Lower lobe of right lung (tissue), 2 donors: ENCODE results near the gene POLR2E. TPM values are rescaled to one million over a fixed set of nuclear protein-coding genes. Genes with fewer than 3 reads are reported as not detected.
A peak's percentile ranks its signal among the peaks of the same experiment; 100 is the strongest.

ENCODE experiments used
- ATAC-seq, 2 donors: fragments of 200-7000 bp; cut with Tn5 transposase; one replicate each; pipeline ENCODE4 v1.9.1; 2020 to 2022; ENCODE audit warnings: mild to moderate bottlenecking in 2 of 2, moderate library complexity in 2 of 2
- DNase-seq: peaks from one replicate; pipeline ENCODE4 v3.0.0-alpha.2; 2020
- H3K27ac ChIP-seq: fragments of 200-600 bp; one replicate; pipeline ENCODE4 v1.8.0; 2022
- H3K27me3 ChIP-seq: fragments of 200-600 bp; one replicate; pipeline ENCODE4 v1.8.0; 2022; ENCODE audit warnings: low read depth
- H3K36me3 ChIP-seq: fragments of 200-600 bp; one replicate; pipeline ENCODE4 v1.8.0; 2022; ENCODE audit warnings: mild to moderate bottlenecking
- H3K4me1 ChIP-seq: fragments of 200-600 bp; one replicate; pipeline ENCODE4 v1.8.0; 2022
- H3K4me3 ChIP-seq: fragments of 200-600 bp; one replicate; pipeline ENCODE4 v1.8.0; 2022; ENCODE audit warnings: mild to moderate bottlenecking
- H3K9me3 ChIP-seq: fragments of 200-600 bp; one replicate; pipeline ENCODE4 v1.8.0; 2022
- intact Hi-C: fragments of 100-400 bp; cut with DNase I; formaldehyde crosslinking; loops from one replicate; pipeline ENCODE4 v1.11.0; 2022
- total RNA-seq: library from RNA; stranded (reverse); fragmentation: NEBNext Ultra II Directional; extraction: Animal tissue kit (Norgen Biotek cat#: 25700); gene quantifications from one replicate; pipeline ENCODE4 v1.2.1, GENCODE V29; 2021
- TF ChIP-seq, protein P1 (sequence below): fragments of 200-600 bp; IDR thresholded peaks from one replicate; pipeline ENCODE4 v1.8.0; 2022; ENCODE audit warnings: antibody characterized with exemption, mild to moderate bottlenecking
- donor health status: DM: no; HTN: yes; CAD: no; lungs with severe emphysema.

POLR2E gene
- total RNA-seq, 1 donor from 2014 or later = 158 TPM

DNA sequence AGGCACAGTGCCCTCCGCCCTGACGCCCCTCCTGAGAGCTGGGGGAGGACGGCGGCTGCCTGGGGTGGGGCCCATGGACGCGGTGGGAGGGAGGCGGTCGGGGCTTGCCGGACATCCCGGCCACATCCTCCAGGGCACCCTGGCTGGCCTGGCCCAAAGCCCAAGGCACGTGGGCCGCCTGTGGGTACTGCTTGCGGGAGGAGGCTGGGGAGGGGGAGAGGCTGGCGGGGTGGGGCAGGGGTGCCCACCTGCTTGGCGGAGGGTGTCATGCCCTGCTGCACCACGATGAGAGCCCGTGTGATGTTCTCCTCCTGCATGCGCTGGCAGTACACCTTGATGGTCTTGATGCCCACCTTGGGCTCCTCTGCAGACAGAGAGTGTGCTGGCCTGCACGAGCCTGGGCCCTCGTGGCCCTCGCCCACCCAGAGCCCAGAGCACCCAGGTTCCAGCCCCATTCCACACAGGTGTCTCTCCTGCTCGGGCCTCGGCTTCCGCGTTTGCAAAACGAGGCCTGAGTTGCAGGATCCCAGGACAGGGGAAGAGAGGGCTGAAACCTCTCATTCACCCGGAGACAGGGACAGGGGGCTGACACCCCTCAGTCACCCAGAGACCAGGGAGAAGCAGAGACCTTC lies 3.5 kb downstream of the POLR2E start:
- intact Hi-C loops = no loop called here
- peaks cover 46% of the 10 kb centered on the region for H3K4me1 ChIP-seq
- no peaks in the 10 kb centered on the region for H3K9me3 ChIP-seq
- TF ChIP-seq, protein P1, sequence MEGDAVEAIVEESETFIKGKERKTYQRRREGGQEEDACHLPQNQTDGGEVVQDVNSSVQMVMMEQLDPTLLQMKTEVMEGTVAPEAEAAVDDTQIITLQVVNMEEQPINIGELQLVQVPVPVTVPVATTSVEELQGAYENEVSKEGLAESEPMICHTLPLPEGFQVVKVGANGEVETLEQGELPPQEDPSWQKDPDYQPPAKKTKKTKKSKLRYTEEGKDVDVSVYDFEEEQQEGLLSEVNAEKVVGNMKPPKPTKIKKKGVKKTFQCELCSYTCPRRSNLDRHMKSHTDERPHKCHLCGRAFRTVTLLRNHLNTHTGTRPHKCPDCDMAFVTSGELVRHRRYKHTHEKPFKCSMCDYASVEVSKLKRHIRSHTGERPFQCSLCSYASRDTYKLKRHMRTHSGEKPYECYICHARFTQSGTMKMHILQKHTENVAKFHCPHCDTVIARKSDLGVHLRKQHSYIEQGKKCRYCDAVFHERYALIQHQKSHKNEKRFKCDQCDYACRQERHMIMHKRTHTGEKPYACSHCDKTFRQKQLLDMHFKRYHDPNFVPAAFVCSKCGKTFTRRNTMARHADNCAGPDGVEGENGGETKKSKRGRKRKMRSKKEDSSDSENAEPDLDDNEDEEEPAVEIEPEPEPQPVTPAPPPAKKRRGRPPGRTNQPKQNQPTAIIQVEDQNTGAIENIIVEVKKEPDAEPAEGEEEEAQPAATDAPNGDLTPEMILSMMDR = no peak
- no peak overlapping the region for H3K4me3 ChIP-seq
- ATAC-seq (no peak), DNase-seq (no peak)
- peaks cover 68% of the 10 kb centered on the region for H3K36me3 ChIP-seq
- no peak overlapping the region for H3K27ac ChIP-seq
- no peaks in the 10 kb centered on the region for H3K27me3 ChIP-seq

DNA sequence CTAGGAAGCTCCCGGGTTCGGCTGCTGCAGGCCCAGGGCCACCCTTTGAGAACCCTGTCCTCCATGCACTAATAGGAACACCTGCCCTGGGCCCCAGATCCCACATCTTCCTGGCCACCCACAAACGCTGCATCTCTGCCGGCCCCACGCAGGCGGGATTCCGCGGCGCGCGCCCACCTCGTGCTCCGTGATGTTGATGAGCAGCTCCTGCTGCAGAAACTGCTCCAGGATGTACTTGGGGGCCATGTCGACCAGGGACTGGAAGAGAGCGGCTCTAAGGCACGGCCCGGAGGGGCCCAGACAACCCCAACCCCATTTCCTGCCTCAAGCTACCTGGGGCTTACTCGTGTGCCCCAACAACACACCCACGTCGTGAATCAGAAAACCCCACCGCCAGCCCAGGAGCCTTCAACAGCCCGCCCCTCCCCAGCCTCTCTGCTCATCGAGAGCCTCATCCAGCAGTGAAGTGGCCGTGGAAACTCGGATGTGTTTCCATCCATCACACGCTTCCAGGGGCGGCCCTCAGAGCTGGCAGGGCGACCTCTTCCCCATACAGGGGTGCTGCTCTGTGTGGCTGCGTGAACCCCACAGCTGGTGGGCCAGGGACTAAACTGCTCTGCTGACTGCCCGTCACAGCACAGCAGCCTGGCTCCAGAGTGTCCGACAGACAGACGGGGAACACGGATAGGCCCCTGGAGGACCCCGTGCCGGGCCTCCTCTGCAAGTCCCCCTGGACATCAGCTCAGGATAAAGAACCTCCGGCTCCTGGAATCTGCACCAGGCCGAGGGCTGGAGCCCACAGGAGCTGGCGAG lies 4.2 kb downstream of the POLR2E start:
- intact Hi-C loops = no loop called here
- no peak for ATAC-seq
- no peaks in the 10 kb centered on the region for H3K27me3 ChIP-seq
- H3K36me3 ChIP-seq = peaks cover 75% of the 10 kb centered on the region
- H3K27ac ChIP-seq = no peak overlapping the region
- no peak for DNase-seq
- no peaks in the 10 kb centered on the region for H3K9me3 ChIP-seq
- TF ChIP-seq, protein P1 = no peak
- H3K4me3 ChIP-seq = no peak overlapping the region
- H3K4me1 ChIP-seq = peaks cover 46% of the 10 kb centered on the region

DNA sequence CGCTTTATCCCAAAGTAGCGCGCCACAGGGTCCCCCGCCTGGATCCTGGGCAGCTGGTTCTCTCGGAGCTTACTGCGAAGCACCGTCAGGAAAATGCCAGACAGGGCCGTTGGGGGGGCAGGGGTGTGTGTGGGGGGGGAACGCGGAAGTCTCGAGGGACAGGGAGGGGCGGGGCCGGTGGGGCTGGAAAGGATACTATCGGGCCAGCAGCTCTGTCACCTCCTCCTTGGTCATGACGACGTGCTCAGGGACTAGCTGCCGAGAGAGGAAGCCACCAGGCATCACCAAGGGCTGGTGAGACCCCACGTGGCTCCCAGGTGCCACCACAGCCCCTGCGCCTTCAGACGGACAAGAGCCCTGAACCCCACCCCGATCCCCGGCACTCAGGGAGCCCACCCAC lies 5.3 kb downstream of the POLR2E start:
- no peak overlapping the region for H3K27ac ChIP-seq
- peaks cover 86% of the 10 kb centered on the region for H3K36me3 ChIP-seq
- H3K9me3 ChIP-seq = no peaks in the 10 kb centered on the region
- no peaks in the 10 kb centered on the region for H3K27me3 ChIP-seq
- H3K4me3 ChIP-seq = no peak overlapping the region
- DNase-seq (no peak), ATAC-seq (no peak)
- intact Hi-C loops = no loop called here
- H3K4me1 ChIP-seq = peaks cover 40% of the 10 kb centered on the region
- TF ChIP-seq, protein P1 = no peak

DNA sequence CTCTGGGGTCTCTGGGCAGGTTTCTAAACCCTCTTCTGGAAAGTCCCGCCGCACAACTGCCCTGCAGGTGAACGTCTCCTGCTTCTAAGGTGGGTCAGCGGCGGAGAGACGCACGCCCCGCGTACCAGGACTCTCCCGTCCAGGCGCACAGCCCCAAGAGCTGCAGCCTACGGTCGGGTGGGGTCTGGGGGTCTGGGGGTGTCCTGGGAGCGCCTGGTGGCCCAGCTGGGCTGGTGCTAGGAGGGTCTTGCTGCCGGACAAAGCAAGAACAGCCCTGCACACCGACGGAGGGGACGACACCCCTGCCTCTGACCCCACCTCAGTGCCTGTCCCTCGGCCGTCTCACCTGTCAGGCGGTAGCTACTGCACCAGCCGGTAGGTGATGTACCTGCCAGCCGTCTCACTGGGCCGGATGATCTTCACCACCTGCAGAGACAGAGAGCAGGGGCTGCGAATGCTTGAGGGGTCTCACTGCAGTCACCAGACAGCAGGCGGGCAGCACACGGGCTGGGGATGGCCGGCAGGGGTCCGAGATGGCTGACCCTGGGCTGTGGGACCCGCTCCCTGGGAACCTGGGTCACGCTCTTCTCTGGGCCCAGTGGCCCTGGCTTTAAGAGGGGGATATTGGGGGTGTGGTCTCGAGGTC lies 5.9 kb downstream of the POLR2E start:
- Histone ChIP-seq H3K4me1 (peaks cover 39% of the 10 kb centered on the region), H3K9me3 (no peaks in the 10 kb centered on the region), H3K36me3 (peaks cover 92% of the 10 kb centered on the region), H3K27me3 (no peaks in the 10 kb centered on the region), H3K27ac (peak overlapping the region; percentile 74), H3K4me3 (no peak overlapping the region)
- TF ChIP-seq, protein P1 = no peak
- DNase-seq (no peak), ATAC-seq (no peak)
- intact Hi-C loops = no loop called here

DNA sequence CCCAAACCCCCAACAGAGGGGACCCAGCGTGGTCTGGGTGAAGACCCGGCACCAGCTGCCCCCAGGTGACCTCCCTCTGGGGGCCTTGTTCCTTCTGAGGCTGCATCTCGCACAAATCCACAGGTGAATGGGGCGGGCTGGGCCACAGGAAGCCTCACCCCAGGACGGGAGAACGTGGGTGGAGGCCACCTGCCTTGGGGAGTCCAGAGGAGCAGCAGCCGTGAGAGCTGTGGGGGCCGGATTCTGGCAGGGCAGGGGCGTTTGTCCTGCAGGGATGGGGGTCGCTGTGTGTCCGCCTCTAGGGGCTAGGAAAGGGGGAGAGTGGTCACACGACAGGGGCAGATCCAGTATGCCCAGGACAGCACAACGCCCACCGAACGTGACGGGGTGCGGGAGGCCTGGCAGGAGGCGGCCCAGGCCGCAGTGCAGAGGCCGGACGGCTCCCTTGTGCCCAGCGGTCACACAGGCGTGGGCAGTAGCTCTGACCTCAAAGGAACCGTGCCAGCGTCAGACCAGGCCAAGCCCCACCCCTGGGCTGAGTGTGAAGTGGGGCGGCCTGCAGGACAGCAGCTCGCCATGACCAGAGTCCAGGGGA lies 6.7 kb downstream of the POLR2E start:
- Histone ChIP-seq H3K27me3 (no peaks in the 10 kb centered on the region), H3K27ac (peak overlapping the region; percentile 74), H3K4me1 (peaks cover 31% of the 10 kb centered on the region), H3K9me3 (no peaks in the 10 kb centered on the region), H3K36me3 (peaks cover 96% of the 10 kb centered on the region), H3K4me3 (no peak overlapping the region)
- DNase-seq (no peak), ATAC-seq (peak; percentile 46 to 72)
- TF ChIP-seq, protein P1 = no peak
- intact Hi-C loops = no loop called here
